Neural cell (in vitro differentiated cells): ENCODE data around the gene NRP2. TPM values are rescaled to one million over a fixed set of nuclear protein-coding genes. Genes with fewer than 3 reads are reported as not detected.

Experiments
- H2AFZ ChIP-seq: fragments of 200-600, 300-800 bp; sonication (generic), shearing (Covaris generic); 2 replicates; pipeline ENCODE4 v1.6.0; 2014; ENCODE audit warnings: low read depth, mild to moderate bottlenecking, antibody characterized with exemption, low read length, moderate library complexity
- H3F3A ChIP-seq: fragments of 200-600 bp; shearing (Covaris generic); 2 replicates; pipeline ENCODE4 v1.6.1; 2016; ENCODE audit warnings: mild to moderate bottlenecking, moderate library complexity, mixed read lengths, antibody characterized with exemption, low read length; ENCODE audit not compliant: insufficient read depth, poor library complexity, severe bottlenecking
- H3K27ac ChIP-seq: fragments of 200-600, 300-800 bp; sonication (generic), shearing (Covaris generic); 2 replicates; pipeline ENCODE4 v1.5.1; 2014; ENCODE audit warnings: mild to moderate bottlenecking, low read length, moderate library complexity
- H3K27me3 ChIP-seq: fragments of 300-800, 200-600 bp; sonication (generic), shearing (Covaris generic); 2 replicates; pipeline ENCODE4 v1.6.0; 2014; ENCODE audit warnings: mild to moderate bottlenecking, low read depth, low read length, moderate library complexity; ENCODE audit not compliant: insufficient read depth
- H3K36me3 ChIP-seq: fragments of 300-800, 200-600 bp; sonication (generic), shearing (Covaris generic); 2 replicates; pipeline ENCODE4 v1.5.1; 2014; ENCODE audit warnings: mild to moderate bottlenecking, antibody characterized with exemption, low read length, moderate library complexity; ENCODE audit not compliant: insufficient read depth
- H3K4me2 ChIP-seq: fragments of 300-800, 200-600 bp; sonication (generic), shearing (Covaris generic); 2 replicates; pipeline ENCODE4 v1.6.0; 2014; ENCODE audit warnings: mild to moderate bottlenecking, low read length
- H3K4me3 ChIP-seq: fragments of 300-800, 200-600 bp; sonication (generic), shearing (Covaris generic); 2 replicates; pipeline ENCODE4 v1.5.1; 2014; ENCODE audit warnings: mild to moderate bottlenecking, low read length, moderate library complexity
- H3K79me2 ChIP-seq: fragments of 200-600 bp; shearing (Covaris generic); replicated peaks from 2 replicates; pipeline ENCODE4 v1.6.0; 2014; ENCODE audit warnings: mild to moderate bottlenecking, low read length, moderate library complexity; ENCODE audit not compliant: insufficient read depth
- H3K9ac ChIP-seq: fragments of 300-800, 200-600 bp; sonication (generic), shearing (Covaris generic); 2 replicates; pipeline ENCODE4 v1.6.1; 2016; ENCODE audit warnings: mild to moderate bottlenecking, low read length, mixed read lengths
- H3K9me2 ChIP-seq: fragments of 200-600 bp; shearing (Covaris generic); 2 replicates; pipeline ENCODE4 v1.6.1; 2016; ENCODE audit warnings: mild to moderate bottlenecking, low read length, mixed read lengths; ENCODE audit not compliant: insufficient read depth
- H3K9me3 ChIP-seq: fragments of 200-600, 300-800 bp; sonication (generic), shearing (Covaris generic); 2 replicates; pipeline ENCODE4 v1.6.1; 2016; ENCODE audit warnings: mild to moderate bottlenecking, mixed run types, low read length, moderate library complexity, mixed read lengths
- H4K20me1 ChIP-seq: fragments of 200-600 bp; shearing (Covaris generic); 2 replicates; pipeline ENCODE4 v1.6.1; 2016; ENCODE audit warnings: mild to moderate bottlenecking, mixed run types; ENCODE audit not compliant: insufficient read depth
- CTCF ChIP-seq: fragments of 450-650 bp; IDR thresholded peaks from 2 replicates; pipeline ENCODE4 v1.5.1; 2014; ENCODE audit warnings: antibody characterized with exemption, mild to moderate bottlenecking, moderate library complexity; ENCODE audit not compliant: poor library complexity, severe bottlenecking
- EP300 ChIP-seq: fragments of 450-650 bp; conservative IDR thresholded peaks from 2 replicates; pipeline ENCODE4 v1.6.1; 2014; ENCODE audit warnings: antibody characterized with exemption, mild to moderate bottlenecking, moderate library complexity; ENCODE audit not compliant: poor library complexity, severe bottlenecking
- EZH2 ChIP-seq: fragments of 200-600, 300-800 bp; shearing (Covaris generic), sonication (generic); IDR thresholded peaks from 2 replicates; pipeline ENCODE4 v1.6.1; 2014; ENCODE audit warnings: antibody characterized with exemption, low read length, borderline replicate concordance, mild to moderate bottlenecking; ENCODE audit not compliant: insufficient read depth, poor library complexity, severe bottlenecking
- POLR2AphosphoS5 ChIP-seq: IDR thresholded peaks from 2 replicates; pipeline ENCODE4 v1.6.1; 2012
- RAD21 ChIP-seq: fragments of 450-650 bp; conservative IDR thresholded peaks from 2 replicates; pipeline ENCODE4 v1.6.1; 2014; ENCODE audit warnings: antibody characterized with exemption, mild to moderate bottlenecking, moderate library complexity
- REST ChIP-seq: IDR thresholded peaks from 2 replicates; pipeline ENCODE4 v1.6.1; 2012; ENCODE audit warnings: borderline replicate concordance
- SMC3 ChIP-seq: fragments of 450-650 bp; conservative IDR thresholded peaks from 2 replicates; pipeline ENCODE4 v1.6.1; 2014; ENCODE audit warnings: antibody characterized with exemption, mild to moderate bottlenecking, moderate library complexity; ENCODE audit not compliant: poor library complexity
- TAF1 ChIP-seq: IDR thresholded peaks from 2 replicates; pipeline ENCODE4 v1.6.1; 2012; ENCODE audit warnings: low read depth
- polyA plus RNA-seq: library from polyadenylated mRNA; depleted of rRNA; stranded (reverse); fragments of >200 nt; gene quantifications from 2 replicates; pipeline ENCODE4 v1.2.3, GENCODE V29; 2014

The NRP2 gene
- polyA plus RNA-seq, 1 donor from 2014 or later = 30.2 TPM

DNA sequence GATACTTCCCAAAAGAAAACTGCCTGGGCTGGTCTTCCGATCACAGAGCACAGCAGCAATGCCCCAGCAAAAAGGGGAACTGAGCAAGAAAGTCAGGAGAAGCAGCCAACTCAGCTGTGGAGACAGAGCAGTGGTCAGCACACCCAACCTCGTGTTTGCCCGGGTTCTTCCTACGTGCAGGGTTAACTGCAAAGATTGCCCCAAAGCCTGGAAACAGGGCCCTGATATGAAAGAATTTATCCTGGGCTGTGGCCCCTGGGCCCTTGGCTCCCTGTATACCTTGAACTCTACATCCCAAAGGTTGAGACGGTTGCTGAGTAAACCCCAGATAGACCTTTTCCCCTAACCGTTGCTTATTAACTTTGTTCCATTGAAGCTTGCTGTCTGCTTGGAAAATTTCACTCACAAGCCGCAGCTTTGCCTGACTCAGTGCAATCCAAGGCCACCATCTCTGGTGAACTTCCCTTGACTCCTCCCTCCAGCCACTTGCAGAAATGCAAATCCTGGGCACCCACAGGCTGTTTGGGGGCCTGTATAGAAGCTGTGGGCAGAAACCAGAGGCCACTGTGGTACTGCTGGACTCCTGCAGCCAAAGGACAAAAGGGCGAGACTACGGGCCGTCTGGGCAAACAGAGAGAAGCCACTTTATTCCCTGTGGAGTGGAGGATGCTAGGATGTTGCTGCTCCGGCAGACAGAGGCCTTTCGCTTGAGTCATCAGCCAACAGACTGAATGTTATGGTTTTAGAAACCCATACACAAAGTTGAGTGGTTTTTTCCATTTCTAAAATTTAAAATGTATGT, 18.2 kb downstream of the NRP2 start:
- Histone ChIP-seq H3K9me3 (no peaks in the 10 kb centered on the region), H3K4me2 (no peak overlapping the region), H4K20me1 (no peaks in the 10 kb centered on the region), H3K36me3 (peaks cover 9% of the 10 kb centered on the region), H3F3A (no peaks in the 10 kb centered on the region), H3K9me2 (no peaks in the 10 kb centered on the region), H2AFZ (no peak overlapping the region), H3K79me2 (no peaks in the 10 kb centered on the region), H3K27me3 (no peaks in the 10 kb centered on the region), H3K27ac (no peak overlapping the region), H3K9ac (no peak overlapping the region), H3K4me3 (no peak overlapping the region)
- TF ChIP-seq CTCF (no peak), SMC3 (no peak), TAF1 (no peak), REST (no peak), POLR2AphosphoS5 (no peak)

DNA sequence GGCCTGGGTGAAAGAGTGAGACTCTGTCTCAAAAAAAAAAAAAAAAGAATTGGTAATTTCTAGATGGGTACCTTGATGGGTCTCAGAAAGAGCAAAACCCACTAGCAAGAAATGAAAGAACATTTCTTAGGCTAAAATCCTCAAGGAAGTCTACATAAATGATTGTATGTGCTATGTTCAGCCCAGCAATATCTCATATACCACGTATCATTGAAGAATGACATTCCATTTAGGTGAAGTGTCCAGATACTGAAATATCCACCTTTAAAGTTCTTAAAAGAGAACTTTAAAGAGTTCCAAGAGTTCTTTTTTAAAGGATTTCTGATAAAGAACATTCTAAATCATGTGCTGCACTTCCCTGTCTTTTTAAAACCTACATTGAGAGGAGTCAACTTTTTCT, 19.2 kb downstream of the NRP2 start:
- Histone ChIP-seq H3K9me3 (no peaks in the 10 kb centered on the region), H3K4me2 (no peak overlapping the region), H2AFZ (no peak overlapping the region), H3K9me2 (no peaks in the 10 kb centered on the region), H4K20me1 (no peaks in the 10 kb centered on the region), H3K27ac (no peak overlapping the region), H3K27me3 (no peaks in the 10 kb centered on the region), H3K4me3 (no peak overlapping the region), H3K36me3 (peaks cover 9% of the 10 kb centered on the region), H3F3A (no peaks in the 10 kb centered on the region), H3K9ac (no peak overlapping the region), H3K79me2 (no peaks in the 10 kb centered on the region)
- TF ChIP-seq EZH2 (no peak), EP300 (no peak), REST (no peak), SMC3 (no peak), RAD21 (no peak), CTCF (no peak)
